VCaP (cell line): ENCODE results near the gene CFAP221.

Experiments
- H3K27ac ChIP-seq: fragments of 450-650 bp; 2 replicates; pipeline ENCODE4 v1.5.1; 2017
- CTCF ChIP-seq: fragments of 450-650 bp; conservative IDR thresholded peaks from 2 replicates; pipeline ENCODE4 v1.5.1; 2017; ENCODE audit warnings: mild to moderate bottlenecking, moderate library complexity

The CFAP221 gene

DNA sequence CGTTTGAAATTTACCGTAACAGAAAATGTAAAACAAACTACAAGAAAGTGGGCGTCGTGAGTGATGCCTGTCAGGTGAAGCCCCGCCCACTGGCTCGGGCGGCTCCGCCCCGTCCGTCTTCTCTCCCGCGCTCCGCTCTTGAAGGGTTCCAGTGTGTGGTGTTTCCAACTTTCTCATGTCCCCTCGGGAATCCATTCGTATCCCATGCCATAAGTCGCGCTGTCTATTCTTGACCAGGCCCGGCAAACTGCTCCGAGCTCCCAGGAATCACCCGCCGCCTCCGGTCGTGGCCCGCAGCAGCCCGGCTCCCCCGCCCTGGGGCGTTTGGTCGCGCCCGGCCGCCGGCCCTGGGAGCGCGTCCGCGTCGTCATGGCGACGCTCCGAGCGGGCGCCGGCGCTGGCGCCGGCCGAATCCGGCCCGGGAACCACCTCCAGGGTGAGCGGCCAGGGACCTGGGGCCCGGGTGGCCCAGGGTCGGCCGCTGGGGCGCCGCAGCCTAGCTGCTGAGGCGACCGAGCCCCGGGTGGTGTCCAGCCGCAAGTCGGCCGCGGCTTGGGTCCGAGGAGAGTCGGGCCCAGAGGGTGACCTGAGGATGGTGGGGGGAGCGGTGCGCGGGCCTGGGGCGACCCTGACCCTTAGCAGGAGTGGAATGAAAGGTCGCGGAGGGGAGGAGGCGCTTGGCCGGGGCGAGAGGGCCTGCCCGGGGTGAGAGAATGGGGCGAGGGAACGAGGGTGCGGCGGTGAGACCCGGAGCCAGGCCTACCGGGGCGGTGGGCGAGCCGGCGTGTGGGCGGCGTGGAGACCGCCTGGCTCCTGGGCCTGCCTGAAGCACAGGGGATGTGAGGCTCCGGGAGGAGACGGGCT is at the start of gene CFAP221:
Gene CFAP221, plus strand, starts transcription at position 375 of the 864 bp plus-strand sequence. CDS start 1,683 bp downstream, outside the sequence.
- H3K27ac ChIP-seq: no peak within 1 kb of the TSS; the same call in 1 of the 2 replicates
- no peak for TF ChIP-seq CTCF

DNA sequence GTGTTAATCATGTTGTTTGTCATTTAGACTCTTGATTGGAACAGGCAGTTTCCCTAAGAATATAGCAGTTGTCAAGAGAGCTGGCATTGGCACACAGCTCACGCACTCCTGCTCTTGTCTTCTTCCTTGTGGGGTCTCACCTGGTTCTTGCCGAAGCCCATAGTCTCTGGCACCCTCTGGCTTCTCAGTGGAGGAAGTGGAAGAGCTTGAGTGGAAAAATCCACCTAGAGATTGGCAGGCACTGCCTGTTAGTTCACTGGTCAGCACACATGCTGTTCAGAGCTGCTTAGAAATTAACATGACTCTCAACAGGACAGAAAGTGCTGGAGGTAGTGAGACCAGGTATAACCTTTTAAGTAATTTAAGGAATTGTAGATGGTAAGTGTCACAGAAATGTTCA is 48.3 kb upstream of the CFAP221 start:
- TF ChIP-seq CTCF: no peak
- no peak overlapping the region for H3K27ac ChIP-seq

DNA sequence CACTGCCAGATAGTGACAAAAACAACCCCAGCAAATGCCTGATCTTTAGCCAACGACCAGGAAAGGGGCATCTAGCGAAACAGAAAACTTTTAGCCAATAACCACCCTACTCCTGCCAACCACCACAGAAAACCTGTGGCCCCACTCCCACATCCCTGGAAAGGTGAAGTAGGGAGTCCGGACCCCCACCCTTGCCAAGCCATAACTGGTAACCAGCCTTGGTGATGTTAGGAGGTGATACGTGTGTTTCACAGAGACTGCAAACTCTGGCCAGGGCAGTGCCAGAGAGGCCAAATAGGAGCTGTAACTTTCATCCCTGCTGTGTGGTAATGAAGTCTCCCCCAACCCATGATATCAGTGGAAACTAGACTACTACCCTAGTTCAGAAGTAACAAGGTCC is 47.6 kb upstream of the CFAP221 start:
- no peak overlapping the region for H3K27ac ChIP-seq
- no peak for TF ChIP-seq CTCF

DNA sequence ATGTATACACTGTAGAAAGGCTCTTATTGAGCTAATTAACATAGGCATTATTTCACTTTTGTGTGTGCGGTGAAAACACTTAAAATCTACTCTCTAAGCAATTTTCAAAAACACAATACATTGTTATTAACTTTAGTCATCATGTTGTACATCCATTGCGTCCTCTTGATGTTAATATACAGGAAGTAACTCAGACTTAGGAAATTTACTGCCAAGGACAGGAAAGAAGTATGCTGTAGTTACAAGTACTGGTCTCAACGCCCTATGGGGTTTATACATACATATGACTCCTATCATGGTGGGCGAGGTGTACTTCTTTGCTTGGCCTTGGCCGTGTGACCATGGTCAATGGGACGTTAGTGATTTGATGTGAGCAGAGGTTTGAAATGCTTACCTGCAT is 35.5 kb upstream of the CFAP221 start:
- no peak for TF ChIP-seq CTCF

GRCh38 chr2:119511989-119512388 is 32.3 kb upstream of the CFAP221 start:
- no peak for TF ChIP-seq CTCF
- H3K27ac ChIP-seq: no peak overlapping the region

More for the DNA sequence above, 35.5 kb upstream of the CFAP221 start:
- H3K27ac ChIP-seq: no peak overlapping the region

- no peak overlapping the region for H3K27ac ChIP-seq
- no peak for TF ChIP-seq CTCF
These were observed 31.3 kb upstream of the CFAP221 start for GRCh38 chr2:119512946-119513345.

GRCh38 chr2:119513832-119514231 is 30.4 kb upstream of the CFAP221 start:
- no peak for TF ChIP-seq CTCF
- H3K27ac ChIP-seq: no peak overlapping the region
